ENCODE results near the gene HDDC2. TPM values are rescaled to one million over a fixed set of nuclear protein-coding genes. Genes with fewer than 3 reads are reported as not detected.

The HDDC2 gene
- total RNA-seq, 4 donors from 2014 or later, result 42.6 to 76.6 (median 62.3) TPM

- H3K9me3 ChIP-seq, result no peaks in the 10 kb centered on the region
- no peaks in the 10 kb centered on the region for H3K27me3 ChIP-seq
- peaks cover 0 to 74% (median 0%) of the 10 kb centered on the region in 3 donors for H3K36me3 ChIP-seq
- no peak overlapping the region for H3K27ac ChIP-seq
- no peak overlapping the region for H3K4me3 ChIP-seq
- TF ChIP-seq POLR2A (IDR thresholded peaks at IDR 0.05) (no peak), EP300 (IDR thresholded peaks at IDR 0.05) (no peak), CTCF (IDR thresholded peaks at IDR 0.05) (no peak)
- no peak for DNase-seq (ENCODE audit: low spot score in 2 of 2)
- 93 to 98% methylated on average over 8 of the region's 8 CpGs for WGBS, 2 donors
- H3K4me1 ChIP-seq, result no peaks in the 10 kb centered on the region
Observed at GRCh38 chr6:125273251-125273650, 28.5 kb downstream of the HDDC2 start.

GRCh38 chr6:125271486-125272159, 30.1 kb downstream of the HDDC2 start:
- no peak for DNase-seq (ENCODE audit: low spot score in 2 of 2)
- no peak overlapping the region for H3K27ac ChIP-seq
- peaks cover 0 to 62% (median 0%) of the 10 kb centered on the region in 3 donors for H3K36me3 ChIP-seq
- 89 to 95% methylated on average over 8 of the region's 8 CpGs for WGBS, 2 donors
- no peak overlapping the region for H3K4me3 ChIP-seq
- no peak for TF ChIP-seq CTCF (IDR thresholded peaks at IDR 0.05)
- no peak for TF ChIP-seq EP300 (IDR thresholded peaks at IDR 0.05)
- no peaks in the 10 kb centered on the region for H3K4me1 ChIP-seq
- no peaks in the 10 kb centered on the region for H3K27me3 ChIP-seq
- H3K9me3 ChIP-seq, result no peaks in the 10 kb centered on the region

- Histone ChIP-seq H3K4me3 (no peak overlapping the region), H3K36me3 (peaks cover 0 to 51% (median 0%) of the 10 kb centered on the region in 3 donors), H3K27ac (no peak overlapping the region), H3K27me3 (no peaks in the 10 kb centered on the region), H3K4me1 (no peaks in the 10 kb centered on the region), H3K9me3 (no peaks in the 10 kb centered on the region)
- WGBS, 2 donors, result 92 to 97% methylated on average over 4 of the region's 4 CpGs
- TF ChIP-seq POLR2A (IDR thresholded peaks at IDR 0.05) (no peak), CTCF (IDR thresholded peaks at IDR 0.05) (no peak), EP300 (IDR thresholded peaks at IDR 0.05) (no peak)
- DNase-seq (ENCODE audit: low spot score in 2 of 2), result no peak
Observed at GRCh38 chr6:125270380-125270779, 31.4 kb downstream of the HDDC2 start.

- H3K27me3 ChIP-seq, result no peaks in the 10 kb centered on the region
- DNase-seq (ENCODE audit: low spot score in 2 of 2), result no peak
- H3K4me3 ChIP-seq, result no peak overlapping the region
- H3K27ac ChIP-seq, result no peak overlapping the region
- H3K9me3 ChIP-seq, result no peaks in the 10 kb centered on the region
- H3K4me1 ChIP-seq, result no peaks in the 10 kb centered on the region
- WGBS, 2 donors, result 89 to 91% methylated on average over 7 of the region's 7 CpGs
- no peak for TF ChIP-seq CTCF (IDR thresholded peaks at IDR 0.05)
- TF ChIP-seq EP300 (IDR thresholded peaks at IDR 0.05), result no peak
- TF ChIP-seq POLR2A (IDR thresholded peaks at IDR 0.05), result no peak
- peaks cover 0 to 41% (median 0%) of the 10 kb centered on the region in 3 donors for H3K36me3 ChIP-seq
Observed at GRCh38 chr6:125269328-125269985, 32.3 kb downstream of the HDDC2 start.

GRCh38 chr6:125268765-125269164, 33.0 kb downstream of the HDDC2 start:
- Histone ChIP-seq H3K36me3 (peaks cover 0 to 36% (median 0%) of the 10 kb centered on the region in 3 donors), H3K27me3 (no peaks in the 10 kb centered on the region), H3K9me3 (no peaks in the 10 kb centered on the region), H3K4me1 (no peaks in the 10 kb centered on the region), H3K4me3 (no peak overlapping the region), H3K27ac (no peak overlapping the region)
- TF ChIP-seq EP300 (IDR thresholded peaks at IDR 0.05) (no peak), CTCF (IDR thresholded peaks at IDR 0.05) (no peak), POLR2A (IDR thresholded peaks at IDR 0.05) (no peak)
- DNase-seq (ENCODE audit: low spot score in 2 of 2), result no peak
- WGBS, 2 donors, result 92 to 100% methylated on average over 4 of the region's 4 CpGs
